T-helper 2 cell treated with Interferon-gamma antibody and Interleukin-4, amounts not matched to agents 5 μg/mL and 100 μg/mL, for 36 hours (primary cell): Measurements from ENCODE around the gene TPSD1.
"Not testable (repeated sequence)": the region's sequence is repeated elsewhere in the genome, so short reads cannot be mapped to it uniquely, and the experiment has no call there.

Source experiments
- DNase-seq: peaks from one replicate; pipeline ENCODE4 v3.0.0; 2021; ENCODE audit warnings: low spot score
- H3K27ac Mint-ChIP-seq: one replicate; pipeline ENCODE4 v1.8.0; 2021; ENCODE audit warnings: mild to moderate bottlenecking, mixed read lengths
- H3K27me3 Mint-ChIP-seq: one replicate; pipeline ENCODE4 v1.8.0; 2021; ENCODE audit warnings: low read depth, mixed read lengths
- H3K36me3 Mint-ChIP-seq: one replicate; pipeline ENCODE4 v1.8.0; 2021; ENCODE audit warnings: low read depth, mixed read lengths
- H3K4me1 Mint-ChIP-seq: one replicate; pipeline ENCODE4 v1.8.0; 2021; ENCODE audit warnings: low read depth, mixed read lengths
- H3K4me3 Mint-ChIP-seq: one replicate; pipeline ENCODE4 v1.8.0; 2022; ENCODE audit warnings: mild to moderate bottlenecking, moderate library complexity, mixed read lengths
- H3K9me3 Mint-ChIP-seq: one replicate; pipeline ENCODE4 v1.8.0; 2021; ENCODE audit warnings: mixed read lengths

TPSD1 gene

DNA sequence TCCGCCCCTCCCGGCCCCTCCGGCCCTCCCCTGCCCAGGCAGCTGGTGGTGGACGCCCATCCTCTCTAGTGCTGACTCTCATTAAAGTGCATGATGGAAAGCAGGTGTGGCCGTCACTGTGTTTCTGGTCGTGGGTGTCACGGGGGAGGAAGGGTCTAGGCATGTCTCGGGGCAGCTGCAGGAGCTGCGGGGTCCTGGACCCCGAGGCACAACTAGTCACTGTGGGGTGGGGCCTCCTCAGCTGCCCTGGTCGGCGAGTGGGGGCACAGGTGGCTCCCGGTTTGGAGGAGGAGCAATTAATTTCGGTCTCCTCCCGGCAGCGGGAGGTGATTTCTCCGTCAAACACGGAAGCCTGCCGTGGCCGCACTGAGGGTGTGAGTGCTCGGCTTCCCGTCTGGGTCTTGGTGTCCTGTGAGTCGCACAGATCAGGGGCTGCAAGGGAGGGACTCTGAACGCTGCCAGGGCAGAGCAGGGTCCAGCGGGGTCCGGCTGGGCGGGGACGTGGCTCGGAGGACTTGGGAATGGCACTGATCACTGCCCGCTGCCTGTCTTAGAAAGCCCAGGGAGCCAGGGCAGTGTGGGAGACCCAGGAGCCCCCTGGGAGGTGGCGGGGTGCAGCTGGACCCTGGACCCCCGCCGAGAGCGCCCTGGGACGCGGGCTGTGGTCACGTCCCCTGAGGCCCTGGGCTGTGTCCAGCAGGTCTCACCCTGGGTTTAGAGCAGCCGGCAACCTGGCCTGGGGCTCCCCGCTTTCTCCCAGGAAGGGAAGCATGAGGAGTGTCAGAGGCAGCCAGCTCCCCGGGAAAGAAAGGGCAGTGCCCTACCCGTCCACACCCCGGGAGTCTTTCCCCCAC lies 3.3 kb downstream of the TPSD1 start:
- H3K27me3 Mint-ChIP-seq = peaks cover 18% of the 10 kb centered on the region
- H3K4me1 Mint-ChIP-seq = peaks cover 5% of the 10 kb centered on the region
- H3K4me3 Mint-ChIP-seq = peak overlapping the region; percentile 74
- no peaks in the 10 kb centered on the region for H3K36me3 Mint-ChIP-seq
- H3K9me3 Mint-ChIP-seq = peaks cover 2% of the 10 kb centered on the region
- no peak for DNase-seq
- H3K27ac Mint-ChIP-seq = peak overlapping the region; percentile 55

DNA sequence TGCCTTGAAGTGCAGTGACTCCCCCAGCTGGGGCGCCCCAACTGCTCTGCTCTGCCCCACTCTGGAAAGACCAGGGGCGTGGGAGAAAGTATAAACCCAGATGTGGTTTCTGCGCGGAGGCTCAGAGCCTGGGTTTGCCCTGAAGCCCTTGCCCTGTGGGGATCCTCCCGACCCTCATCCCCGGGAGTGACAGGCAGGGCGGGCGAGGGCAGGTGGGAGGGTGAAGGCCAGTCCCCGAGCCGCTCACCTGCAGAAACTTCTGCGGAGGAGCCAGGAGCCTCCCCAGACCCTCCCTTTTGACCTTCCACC lies 3.8 kb downstream of the TPSD1 start:
- Mint-ChIP-seq H3K4me1 (peaks cover 5% of the 10 kb centered on the region), H3K27me3 (peaks cover 18% of the 10 kb centered on the region), H3K4me3 (no peak overlapping the region), H3K27ac (no peak overlapping the region), H3K36me3 (no peaks in the 10 kb centered on the region), H3K9me3 (peaks cover 8% of the 10 kb centered on the region)
- no peak for DNase-seq

DNA sequence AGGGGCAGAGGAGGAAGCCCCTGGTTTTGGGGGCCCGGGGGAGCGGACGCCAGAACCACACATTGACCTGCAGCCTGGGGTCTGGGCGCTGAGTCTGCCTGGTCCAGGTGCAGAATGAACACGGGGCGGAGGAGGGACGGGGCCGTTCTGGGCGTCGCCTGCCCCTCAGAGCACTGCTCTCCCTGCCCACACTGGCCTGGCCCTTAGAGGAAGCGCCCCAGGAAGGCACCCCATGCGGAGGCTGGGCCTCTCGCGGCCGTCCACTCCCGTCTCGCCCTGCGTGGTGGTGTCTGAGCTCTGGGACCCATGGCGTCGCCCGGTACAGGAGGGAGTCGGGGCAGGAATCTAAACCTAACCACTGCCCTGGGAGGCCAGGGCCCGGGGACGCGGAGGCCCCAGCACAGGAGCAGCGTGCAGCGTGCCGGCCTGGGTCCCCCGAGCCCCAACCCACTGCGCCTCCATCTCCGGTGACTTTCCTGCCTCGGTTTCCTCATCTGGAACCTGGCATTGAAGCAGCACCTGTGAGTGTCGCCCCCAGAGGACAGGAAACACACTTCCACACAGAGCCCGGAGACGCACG lies 4.3 kb downstream of the TPSD1 start:
- no peaks in the 10 kb centered on the region for H3K36me3 Mint-ChIP-seq
- no peak overlapping the region for H3K4me3 Mint-ChIP-seq
- peaks cover 18% of the 10 kb centered on the region for H3K27me3 Mint-ChIP-seq
- H3K9me3 Mint-ChIP-seq = peaks cover 10% of the 10 kb centered on the region
- DNase-seq = no peak
- no peak overlapping the region for H3K27ac Mint-ChIP-seq
- H3K4me1 Mint-ChIP-seq = peaks cover 5% of the 10 kb centered on the region

DNA sequence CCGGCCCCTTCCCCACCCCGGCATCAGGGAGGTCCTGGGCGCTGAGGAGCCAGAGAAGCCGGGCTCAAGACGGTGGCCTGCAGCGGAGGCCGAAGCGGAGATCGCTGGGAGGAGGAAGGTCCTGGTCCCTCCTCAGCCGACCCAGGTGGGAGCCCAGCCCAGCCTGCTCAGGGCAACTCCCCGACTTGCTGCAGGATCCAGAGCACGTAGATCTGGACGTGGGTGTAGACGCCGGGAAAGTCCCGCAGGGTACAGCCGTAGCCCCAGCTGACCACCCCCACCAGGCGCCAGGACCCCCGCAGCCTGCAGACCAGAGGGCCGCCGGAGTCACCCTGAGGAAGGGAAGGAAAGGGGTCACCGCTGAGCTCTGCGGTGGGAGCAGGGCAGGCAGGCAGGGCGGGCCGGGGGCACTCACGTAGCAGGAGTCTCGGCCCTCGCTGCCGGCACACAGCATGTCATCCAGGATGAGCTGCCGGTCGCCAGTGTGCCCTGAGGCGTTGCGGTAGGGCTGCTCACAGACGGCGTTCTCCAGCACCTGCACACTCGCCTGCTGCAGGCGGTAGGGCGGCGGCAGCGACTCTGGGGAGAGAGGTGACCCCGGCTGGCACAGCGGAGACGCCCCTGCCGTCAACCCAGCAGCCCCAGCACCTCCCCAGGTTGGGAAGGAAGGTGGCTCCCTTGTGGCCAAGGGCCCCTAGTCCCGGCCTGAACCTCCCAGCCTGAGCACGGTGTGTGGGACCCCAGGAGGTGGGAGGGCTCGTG lies 5.4 kb downstream of the TPSD1 start:
- H3K4me1 Mint-ChIP-seq = peaks cover 5% of the 10 kb centered on the region
- H3K4me3 Mint-ChIP-seq = no peak overlapping the region
- H3K36me3 Mint-ChIP-seq = no peaks in the 10 kb centered on the region
- peaks cover 10% of the 10 kb centered on the region for H3K9me3 Mint-ChIP-seq
- peaks cover 18% of the 10 kb centered on the region for H3K27me3 Mint-ChIP-seq
- H3K27ac Mint-ChIP-seq = no peak overlapping the region
- no peak for DNase-seq

GRCh38 chr16:1262210-1262845 lies 6.5 kb downstream of the TPSD1 start:
- Mint-ChIP-seq H3K27ac (no peak overlapping the region), H3K27me3 (peaks cover 18% of the 10 kb centered on the region), H3K4me1 (peaks cover 5% of the 10 kb centered on the region)

GRCh38 chr16:1262846-1263221 lies 7.0 kb downstream of the TPSD1 start:
- H3K4me3 Mint-ChIP-seq = no peak overlapping the region
- no peak for DNase-seq
- no peak overlapping the region for H3K27ac Mint-ChIP-seq
- no peaks in the 10 kb centered on the region for H3K36me3 Mint-ChIP-seq
- peaks cover 10% of the 10 kb centered on the region for H3K9me3 Mint-ChIP-seq
- peaks cover 18% of the 10 kb centered on the region for H3K27me3 Mint-ChIP-seq
- H3K4me1 Mint-ChIP-seq = peaks cover 5% of the 10 kb centered on the region

More at GRCh38 chr16:1262210-1262845, 6.5 kb downstream of the TPSD1 start:
- peaks cover 10% of the 10 kb centered on the region for H3K9me3 Mint-ChIP-seq
- no peak for DNase-seq
- H3K36me3 Mint-ChIP-seq = no peaks in the 10 kb centered on the region
- H3K4me3 Mint-ChIP-seq = no peak overlapping the region

DNA sequence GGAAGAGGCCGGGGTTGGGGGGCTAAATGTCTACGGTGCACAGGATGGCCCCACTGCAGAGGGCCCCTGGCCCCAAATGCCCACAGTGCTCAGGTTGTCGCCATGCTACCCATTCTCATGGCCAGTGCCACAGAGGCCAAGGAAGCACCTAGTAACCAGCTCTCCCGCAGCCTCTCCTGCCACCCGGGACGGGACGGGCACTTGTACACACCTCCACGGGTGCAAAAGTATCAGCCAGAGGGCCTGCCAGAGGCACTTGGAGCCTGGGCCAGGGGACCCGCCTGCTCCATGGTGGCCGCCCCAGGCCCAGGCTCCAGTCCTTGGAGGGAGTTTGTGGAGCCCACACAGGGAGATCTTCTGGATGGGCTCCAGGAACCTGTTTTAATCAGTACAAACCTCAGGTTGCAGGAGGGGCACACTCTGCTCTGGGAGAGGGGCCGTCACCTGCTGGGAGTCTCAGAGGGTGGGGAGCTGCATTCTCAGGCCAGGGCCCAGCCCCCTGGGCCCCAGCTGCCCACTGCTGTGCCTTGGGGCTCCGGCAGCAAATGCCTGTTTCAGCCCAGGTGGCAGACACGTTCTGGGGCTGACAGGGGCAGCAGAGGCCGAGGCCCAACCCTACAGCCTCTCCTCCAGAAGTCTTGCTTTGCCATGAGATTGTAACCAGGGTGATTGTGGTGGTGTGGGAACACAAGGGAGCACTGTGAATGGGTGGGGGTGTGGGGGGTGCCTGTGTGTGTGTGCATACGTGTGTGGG lies 7.9 kb downstream of the TPSD1 start:
- H3K36me3 Mint-ChIP-seq = no peaks in the 10 kb centered on the region
- peaks cover 18% of the 10 kb centered on the region for H3K27me3 Mint-ChIP-seq
- DNase-seq = no peak
- no peak overlapping the region for H3K4me3 Mint-ChIP-seq
- no peak overlapping the region for H3K27ac Mint-ChIP-seq
- peaks cover 10% of the 10 kb centered on the region for H3K9me3 Mint-ChIP-seq
- H3K4me1 Mint-ChIP-seq = peaks cover 5% of the 10 kb centered on the region

DNA sequence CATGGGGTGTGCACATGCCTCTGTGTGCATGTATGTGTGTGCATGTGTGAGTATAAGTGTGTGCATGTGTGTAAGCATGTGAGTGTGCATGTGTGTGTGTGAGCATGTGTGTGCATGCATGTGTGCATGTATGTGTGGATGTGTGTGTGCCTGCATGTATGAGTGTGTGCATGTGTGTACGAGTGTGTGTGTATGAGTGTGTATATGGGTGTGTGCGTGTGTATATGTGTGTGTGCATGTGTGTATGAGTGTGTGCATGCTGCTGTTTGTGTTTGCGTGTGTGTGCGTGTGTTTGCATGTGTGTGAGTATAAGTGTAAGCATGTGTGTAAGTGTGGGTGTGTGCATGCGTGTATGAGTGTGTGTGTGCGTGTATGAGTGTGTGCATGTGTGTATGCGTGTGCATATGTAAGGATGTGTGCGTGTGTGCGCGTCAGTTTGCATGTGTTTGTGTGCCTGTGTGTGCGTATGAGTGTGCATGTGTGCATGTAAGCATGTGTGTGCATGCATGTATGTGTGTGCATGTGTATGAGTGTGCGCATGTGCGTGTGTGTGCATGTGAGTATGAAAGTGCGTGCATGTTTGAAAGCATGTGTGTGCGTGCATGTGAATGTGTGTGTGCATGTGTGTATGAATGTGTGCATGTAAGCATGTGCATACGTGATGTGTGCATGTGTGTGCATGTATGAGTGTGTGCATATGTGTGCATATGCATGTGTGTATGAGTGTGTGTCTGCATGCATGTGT lies 8.6 kb downstream of the TPSD1 start:
- no peak overlapping the region for H3K4me3 Mint-ChIP-seq
- H3K4me1 Mint-ChIP-seq = no peaks in the 10 kb centered on the region
- peaks cover 14% of the 10 kb centered on the region for H3K27me3 Mint-ChIP-seq

DNA sequence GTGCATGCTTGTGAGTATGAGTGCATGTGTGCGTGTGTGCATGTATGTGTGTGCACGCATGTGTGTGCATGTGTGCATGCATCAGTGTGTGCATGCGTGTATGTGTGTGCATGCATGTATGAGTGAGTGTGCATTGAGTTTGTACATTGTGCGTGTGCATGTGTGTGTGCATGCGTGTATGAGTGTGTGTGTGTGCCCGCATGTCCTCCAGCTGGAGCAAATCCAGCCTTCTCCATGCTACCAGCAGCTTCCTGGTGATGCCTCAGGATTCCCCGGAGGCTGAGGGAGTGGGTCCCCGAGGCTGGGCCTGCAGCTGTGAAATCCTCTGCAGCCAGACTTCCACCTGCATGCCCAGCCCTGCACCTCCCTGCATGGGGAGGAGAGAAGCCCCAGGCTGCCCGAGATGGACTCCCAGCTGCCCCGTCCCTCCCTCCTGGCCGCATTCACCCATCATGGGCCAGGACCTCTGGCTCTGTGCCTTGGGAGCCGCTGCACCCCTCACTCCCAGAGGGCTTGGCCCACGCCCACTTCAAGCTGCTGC lies 9.3 kb downstream of the TPSD1 start:
- H3K36me3 Mint-ChIP-seq = no peaks in the 10 kb centered on the region
- no peaks in the 10 kb centered on the region for H3K4me1 Mint-ChIP-seq
- no peak overlapping the region for H3K27ac Mint-ChIP-seq
- no peak overlapping the region for H3K4me3 Mint-ChIP-seq
- DNase-seq = no peak
- H3K9me3 Mint-ChIP-seq = peaks cover 10% of the 10 kb centered on the region
- peaks cover 14% of the 10 kb centered on the region for H3K27me3 Mint-ChIP-seq

More for the DNA sequence above, 8.6 kb downstream of the TPSD1 start:
- DNase-seq = no peak
- Mint-ChIP-seq H3K9me3 (peaks cover 10% of the 10 kb centered on the region), H3K27ac (no peak overlapping the region), H3K36me3 (no peaks in the 10 kb centered on the region)

DNA sequence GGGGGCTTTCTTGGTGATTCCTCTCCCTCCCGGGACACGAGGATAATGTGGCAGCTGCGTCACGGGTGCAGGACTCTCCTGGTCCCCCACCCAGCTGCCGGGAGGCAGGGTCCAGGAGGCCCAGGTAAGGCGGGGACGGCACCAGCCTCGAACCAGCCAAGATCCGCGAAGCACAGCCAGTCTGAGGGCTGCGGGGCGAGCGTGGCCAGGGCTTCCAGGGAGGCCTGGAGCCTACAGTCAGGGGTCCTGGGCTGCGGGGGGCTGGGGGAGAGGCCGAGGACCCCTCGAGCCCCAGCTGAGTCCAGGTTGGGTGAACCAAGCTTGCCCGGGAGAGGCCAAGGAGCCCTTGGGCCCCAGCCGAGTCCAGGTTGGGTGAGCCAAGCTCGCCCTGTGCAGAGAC lies 10.0 kb downstream of the TPSD1 start:
- Mint-ChIP-seq H3K4me1 (no peaks in the 10 kb centered on the region), H3K9me3 (peaks cover 10% of the 10 kb centered on the region), H3K4me3 (no peak overlapping the region), H3K27ac (no peak overlapping the region), H3K36me3 (no peaks in the 10 kb centered on the region), H3K27me3 (peaks cover 10% of the 10 kb centered on the region)
- DNase-seq = no peak

GRCh38 chr16:1269418-1269817 lies 13.5 kb downstream of the TPSD1 start:
- not testable (repeated sequence) for H3K4me1 Mint-ChIP-seq, H3K36me3 Mint-ChIP-seq, H3K27ac Mint-ChIP-seq, H3K4me3 Mint-ChIP-seq, H3K27me3 Mint-ChIP-seq, H3K9me3 Mint-ChIP-seq, DNase-seq

- Mint-ChIP-seq H3K4me1 (no peaks in the 10 kb centered on the region), H3K36me3 (no peaks in the 10 kb centered on the region), H3K4me3 (no peak overlapping the region), H3K27ac (no peak overlapping the region), H3K9me3 (no peaks in the 10 kb centered on the region), H3K27me3 (no peaks in the 10 kb centered on the region)
- no peak for DNase-seq
Measured at GRCh38 chr16:1271380-1271723, 15.5 kb downstream of the TPSD1 start.
